ENCODE measurements around the gene PLEKHG7.

- TF ChIP-seq TAF1 (conservative IDR thresholded peaks at IDR 0.05) = no peak
- TF ChIP-seq, protein P1, sequence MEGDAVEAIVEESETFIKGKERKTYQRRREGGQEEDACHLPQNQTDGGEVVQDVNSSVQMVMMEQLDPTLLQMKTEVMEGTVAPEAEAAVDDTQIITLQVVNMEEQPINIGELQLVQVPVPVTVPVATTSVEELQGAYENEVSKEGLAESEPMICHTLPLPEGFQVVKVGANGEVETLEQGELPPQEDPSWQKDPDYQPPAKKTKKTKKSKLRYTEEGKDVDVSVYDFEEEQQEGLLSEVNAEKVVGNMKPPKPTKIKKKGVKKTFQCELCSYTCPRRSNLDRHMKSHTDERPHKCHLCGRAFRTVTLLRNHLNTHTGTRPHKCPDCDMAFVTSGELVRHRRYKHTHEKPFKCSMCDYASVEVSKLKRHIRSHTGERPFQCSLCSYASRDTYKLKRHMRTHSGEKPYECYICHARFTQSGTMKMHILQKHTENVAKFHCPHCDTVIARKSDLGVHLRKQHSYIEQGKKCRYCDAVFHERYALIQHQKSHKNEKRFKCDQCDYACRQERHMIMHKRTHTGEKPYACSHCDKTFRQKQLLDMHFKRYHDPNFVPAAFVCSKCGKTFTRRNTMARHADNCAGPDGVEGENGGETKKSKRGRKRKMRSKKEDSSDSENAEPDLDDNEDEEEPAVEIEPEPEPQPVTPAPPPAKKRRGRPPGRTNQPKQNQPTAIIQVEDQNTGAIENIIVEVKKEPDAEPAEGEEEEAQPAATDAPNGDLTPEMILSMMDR (IDR thresholded peaks at IDR 0.05; ENCODE audit: low read depth, low read length, missing input control) = no peak
- TF ChIP-seq MAX (IDR thresholded peaks at IDR 0.05) = peak; percentile 13
- TF ChIP-seq EGR1 (IDR thresholded peaks at IDR 0.05; ENCODE audit: low read depth in 2 of 2) = no peak
- no peak for TF ChIP-seq ZBTB33 (IDR thresholded peaks at IDR 0.05)
- TF ChIP-seq GABPA (IDR thresholded peaks at IDR 0.05 in 1 of 2, conservative IDR thresholded peaks at IDR 0.05 in 1 of 2) = no peak
- TF ChIP-seq, protein P2, sequence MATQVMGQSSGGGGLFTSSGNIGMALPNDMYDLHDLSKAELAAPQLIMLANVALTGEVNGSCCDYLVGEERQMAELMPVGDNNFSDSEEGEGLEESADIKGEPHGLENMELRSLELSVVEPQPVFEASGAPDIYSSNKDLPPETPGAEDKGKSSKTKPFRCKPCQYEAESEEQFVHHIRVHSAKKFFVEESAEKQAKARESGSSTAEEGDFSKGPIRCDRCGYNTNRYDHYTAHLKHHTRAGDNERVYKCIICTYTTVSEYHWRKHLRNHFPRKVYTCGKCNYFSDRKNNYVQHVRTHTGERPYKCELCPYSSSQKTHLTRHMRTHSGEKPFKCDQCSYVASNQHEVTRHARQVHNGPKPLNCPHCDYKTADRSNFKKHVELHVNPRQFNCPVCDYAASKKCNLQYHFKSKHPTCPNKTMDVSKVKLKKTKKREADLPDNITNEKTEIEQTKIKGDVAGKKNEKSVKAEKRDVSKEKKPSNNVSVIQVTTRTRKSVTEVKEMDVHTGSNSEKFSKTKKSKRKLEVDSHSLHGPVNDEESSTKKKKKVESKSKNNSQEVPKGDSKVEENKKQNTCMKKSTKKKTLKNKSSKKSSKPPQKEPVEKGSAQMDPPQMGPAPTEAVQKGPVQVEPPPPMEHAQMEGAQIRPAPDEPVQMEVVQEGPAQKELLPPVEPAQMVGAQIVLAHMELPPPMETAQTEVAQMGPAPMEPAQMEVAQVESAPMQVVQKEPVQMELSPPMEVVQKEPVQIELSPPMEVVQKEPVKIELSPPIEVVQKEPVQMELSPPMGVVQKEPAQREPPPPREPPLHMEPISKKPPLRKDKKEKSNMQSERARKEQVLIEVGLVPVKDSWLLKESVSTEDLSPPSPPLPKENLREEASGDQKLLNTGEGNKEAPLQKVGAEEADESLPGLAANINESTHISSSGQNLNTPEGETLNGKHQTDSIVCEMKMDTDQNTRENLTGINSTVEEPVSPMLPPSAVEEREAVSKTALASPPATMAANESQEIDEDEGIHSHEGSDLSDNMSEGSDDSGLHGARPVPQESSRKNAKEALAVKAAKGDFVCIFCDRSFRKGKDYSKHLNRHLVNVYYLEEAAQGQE (IDR thresholded peaks at IDR 0.05) = no peak
- TF ChIP-seq ATF3 (IDR thresholded peaks at IDR 0.05) = no peak
Observed at GRCh38 chr12:92753976-92754885, 51.4 kb downstream of the PLEKHG7 start.
